Measurements from ENCODE around the gene PLCL2. TPM values are rescaled to one million over a fixed set of nuclear protein-coding genes. Genes with fewer than 3 reads are reported as not detected.
A peak's percentile ranks its signal among the peaks of the same experiment; 100 is the strongest.

The PLCL2 gene
- total RNA-seq, 2 donors from 2014 or later, result 13.7 to 25.7 TPM

DNA sequence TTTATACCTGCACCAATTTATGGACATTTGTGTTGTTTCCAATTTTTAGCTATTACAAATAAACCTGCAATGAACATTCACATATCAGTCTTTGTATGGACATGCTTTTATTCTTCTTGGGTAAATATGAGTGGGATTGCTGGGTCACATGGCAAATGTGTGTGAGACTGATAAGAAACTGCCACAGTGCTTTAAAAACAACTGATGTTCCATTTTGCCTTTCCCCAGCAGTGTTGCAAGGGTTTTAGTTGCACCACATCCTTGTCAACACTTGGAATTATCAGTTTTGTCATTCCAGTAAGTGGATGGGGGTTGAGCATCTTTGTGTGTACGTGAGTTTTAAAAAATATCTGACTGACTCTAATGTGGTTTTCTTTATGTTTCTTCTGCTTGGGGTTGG is 191.2 kb downstream of the PLCL2 start:
- H3K4me1 ChIP-seq, result no peaks in the 10 kb centered on the region
- 93 to 96% methylated on average over 1 of the region's 1 CpG for WGBS, 2 donors
- no peaks in the 10 kb centered on the region for H3K9me3 ChIP-seq
- no peak for ATAC-seq
- no peak for TF ChIP-seq CTCF (IDR thresholded peaks at IDR 0.05)
- no peak for TF ChIP-seq POLR2A (IDR thresholded peaks at IDR 0.05)
- no peaks in the 10 kb centered on the region for H3K36me3 ChIP-seq (replicated peaks in 1 of 2; ENCODE audit: insufficient read depth in 1 of 2, low read depth in 2 of 2)
- no peak for DNase-seq
- no peaks in the 10 kb centered on the region for H3K27me3 ChIP-seq
- H3K27ac ChIP-seq, result no peak overlapping the region
- no peak overlapping the region for H3K4me3 ChIP-seq
- intact Hi-C loops (cut with DNase I), result no loop called here

GRCh38 chr3:17076940-17077605 is 192.3 kb downstream of the PLCL2 start:
- H3K4me3 ChIP-seq, result no peak overlapping the region
- TF ChIP-seq CTCF (IDR thresholded peaks at IDR 0.05) (no peak), POLR2A (IDR thresholded peaks at IDR 0.05) (no peak)
- no peaks in the 10 kb centered on the region for H3K4me1 ChIP-seq
- WGBS, 2 donors, result 60 to 84% methylated on average over 4 of the region's 4 CpGs
- ATAC-seq (no peak), DNase-seq (no peak)
- intact Hi-C loops (cut with DNase I), result no loop called here
- no peak overlapping the region for H3K27ac ChIP-seq
- no peaks in the 10 kb centered on the region for H3K27me3 ChIP-seq
- H3K36me3 ChIP-seq (replicated peaks in 1 of 2; ENCODE audit: insufficient read depth in 1 of 2, low read depth in 2 of 2), result no peaks in the 10 kb centered on the region
- H3K9me3 ChIP-seq, result no peaks in the 10 kb centered on the region

- 69 to 83% methylated on average over 5 of the region's 5 CpGs for WGBS, 2 donors
- ATAC-seq (no peak), DNase-seq (no peak)
- H3K27me3 ChIP-seq, result no peaks in the 10 kb centered on the region
- no peak overlapping the region for H3K27ac ChIP-seq
- no peaks in the 10 kb centered on the region for H3K4me1 ChIP-seq
- H3K9me3 ChIP-seq, result no peaks in the 10 kb centered on the region
- intact Hi-C loops (cut with DNase I), result no loop called here
- no peak for TF ChIP-seq POLR2A (IDR thresholded peaks at IDR 0.05)
- no peak for TF ChIP-seq CTCF (IDR thresholded peaks at IDR 0.05)
- H3K4me3 ChIP-seq, result no peak overlapping the region
- H3K36me3 ChIP-seq (replicated peaks in 1 of 2; ENCODE audit: insufficient read depth in 1 of 2, low read depth in 2 of 2), result no peaks in the 10 kb centered on the region
Observed at GRCh38 chr3:17077606-17078005, 192.9 kb downstream of the PLCL2 start.

DNA sequence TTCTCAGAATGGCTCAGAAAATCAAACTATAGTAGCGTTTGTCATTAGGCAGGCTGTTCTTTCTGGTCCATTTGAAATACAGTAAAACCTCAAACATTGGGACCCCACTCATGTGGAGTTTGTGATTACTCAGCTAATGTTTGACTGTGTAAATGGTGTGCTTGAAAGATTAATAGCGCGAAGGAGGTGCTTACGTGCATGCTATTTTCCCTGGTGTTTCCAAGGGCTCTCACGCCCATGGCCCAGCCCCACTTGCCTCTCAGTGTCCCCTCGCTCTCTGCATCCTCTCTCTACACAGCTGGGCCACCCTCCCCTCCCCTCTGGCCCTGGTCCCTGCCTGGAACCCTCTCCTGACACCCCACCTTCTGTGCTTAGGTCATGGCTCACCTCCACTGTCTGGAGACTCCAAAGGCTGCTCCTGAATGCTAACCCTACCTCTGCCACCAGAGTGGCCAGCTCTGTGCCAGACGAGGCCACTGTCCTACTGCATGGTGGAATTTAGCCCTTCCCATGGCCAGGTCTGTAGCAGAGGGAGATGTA is 194.2 kb downstream of the PLCL2 start:
- ATAC-seq (no peak), DNase-seq (peak in 1 of 4 donors; percentile 10)
- H3K9me3 ChIP-seq, result no peaks in the 10 kb centered on the region
- H3K36me3 ChIP-seq (replicated peaks in 1 of 2; ENCODE audit: insufficient read depth in 1 of 2, low read depth in 2 of 2), result no peaks in the 10 kb centered on the region
- WGBS, 2 donors, result 94% methylated on average over 7 of the region's 7 CpGs
- intact Hi-C loops (cut with DNase I), result no loop called here
- H3K4me3 ChIP-seq, result no peak overlapping the region
- H3K4me1 ChIP-seq, result no peaks in the 10 kb centered on the region
- no peaks in the 10 kb centered on the region for H3K27me3 ChIP-seq
- H3K27ac ChIP-seq, result no peak overlapping the region
- TF ChIP-seq CTCF (IDR thresholded peaks at IDR 0.05), result no peak
- TF ChIP-seq POLR2A (IDR thresholded peaks at IDR 0.05), result no peak

DNA sequence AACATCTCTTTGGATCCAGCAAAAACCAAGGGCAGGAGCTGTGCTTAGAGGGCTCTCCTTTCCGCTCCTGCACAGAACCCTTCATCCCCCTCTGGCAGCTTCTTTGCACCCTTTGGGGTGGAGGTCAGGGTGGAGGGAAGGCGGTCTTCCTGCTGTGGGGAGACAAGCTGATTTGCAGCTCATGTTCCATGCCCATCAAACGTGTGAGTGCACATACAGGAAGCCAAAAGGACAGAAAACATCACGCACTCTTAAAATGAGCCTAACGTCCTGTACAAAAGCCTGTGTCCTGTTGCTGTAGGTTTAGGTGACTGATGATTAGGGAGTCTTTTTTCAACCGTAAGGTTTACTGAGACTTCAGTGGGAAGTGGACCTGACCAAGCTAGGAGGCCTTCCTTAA is 195.2 kb downstream of the PLCL2 start:
- Histone ChIP-seq H3K4me3 (no peak overlapping the region), H3K36me3 (replicated peaks in 1 of 2; ENCODE audit: insufficient read depth in 1 of 2, low read depth in 2 of 2) (no peaks in the 10 kb centered on the region), H3K9me3 (no peaks in the 10 kb centered on the region), H3K27ac (no peak overlapping the region), H3K4me1 (no peaks in the 10 kb centered on the region), H3K27me3 (no peaks in the 10 kb centered on the region)
- 91 to 92% methylated on average over 6 of the region's 6 CpGs for WGBS, 2 donors
- intact Hi-C loops (cut with DNase I), result no loop called here
- TF ChIP-seq CTCF (IDR thresholded peaks at IDR 0.05) (no peak), POLR2A (IDR thresholded peaks at IDR 0.05) (no peak)
- ATAC-seq, result no peak
- DNase-seq, result no peak

All from body of pancreas (tissue), 4 donors.